AG04450 (cell line): ENCODE measurements around the gene ZFR. TPM values are rescaled to one million over a fixed set of nuclear protein-coding genes. Genes with fewer than 3 reads are reported as not detected.

Experiments used
- CTCF ChIA-PET: fragments of 300-600, 350-600 bp; formaldehyde crosslinking; extraction: SDS; loops from one replicate; lab custom pipeline; 2022; ENCODE audit warnings: antibody characterized with exemption, inconsistent platforms; lab: Charles Lee
- POLR2A ChIA-PET: fragments of 350-600 bp; formaldehyde crosslinking; extraction: SDS; loops from one replicate; lab custom pipeline; 2021; ENCODE audit warnings: antibody characterized with exemption, inconsistent platforms; lab: Yijun Ruan, JAX
- DNase-seq: peaks from one replicate; pipeline ENCODE4 v3.0.0-alpha.2; 2011; ENCODE audit warnings: low read depth, low spot score
- H3K27ac ChIP-seq: one replicate; pipeline ENCODE4 v1.5.1; 2012; ENCODE audit warnings: low read depth, low read length, control low read depth
- H3K27me3 ChIP-seq: one replicate; pipeline ENCODE4 v1.6.0; 2012; ENCODE audit warnings: low read length; ENCODE audit not compliant: control insufficient read depth, insufficient read depth
- H3K4me3 ChIP-seq: 2 replicates; pipeline ENCODE4 v1.5.1; 2011; ENCODE audit warnings: mild to moderate bottlenecking, low read depth, low read length, control low read depth
- H3K9me3 ChIP-seq: 2 replicates; pipeline ENCODE4 v1.5.1; 2012; ENCODE audit warnings: low read length; ENCODE audit not compliant: control insufficient read depth, insufficient read depth
- polyA plus RNA-seq: library from polyadenylated mRNA; depleted of rRNA; stranded (reverse); fragments of >200 nt; gene quantifications from 2 replicates; pipeline ENCODE4 v1.2.3, GENCODE V29; 2011
- TF ChIP-seq, protein P1 (sequence below): IDR thresholded peaks from 2 replicates; pipeline ENCODE4 v1.5.1; 2011; ENCODE audit warnings: low read depth, low read length, control low read depth, inconsistent platforms

Gene ZFR
- polyA plus RNA-seq, 1 experiment: 72.9 TPM

- no peak overlapping the region for H3K27ac ChIP-seq
- no peak for DNase-seq
- ChIA-PET POLR2A (no interaction called here), CTCF (interaction anchor here (0.9 to 3.3 kb wide), 2 partner anchors 13 to 111 kb away, joined by 5 to 22 read pairs; no protein-coding TSS in a partner anchor)
- no peak overlapping the region for H3K4me3 ChIP-seq
- TF ChIP-seq, protein P1, sequence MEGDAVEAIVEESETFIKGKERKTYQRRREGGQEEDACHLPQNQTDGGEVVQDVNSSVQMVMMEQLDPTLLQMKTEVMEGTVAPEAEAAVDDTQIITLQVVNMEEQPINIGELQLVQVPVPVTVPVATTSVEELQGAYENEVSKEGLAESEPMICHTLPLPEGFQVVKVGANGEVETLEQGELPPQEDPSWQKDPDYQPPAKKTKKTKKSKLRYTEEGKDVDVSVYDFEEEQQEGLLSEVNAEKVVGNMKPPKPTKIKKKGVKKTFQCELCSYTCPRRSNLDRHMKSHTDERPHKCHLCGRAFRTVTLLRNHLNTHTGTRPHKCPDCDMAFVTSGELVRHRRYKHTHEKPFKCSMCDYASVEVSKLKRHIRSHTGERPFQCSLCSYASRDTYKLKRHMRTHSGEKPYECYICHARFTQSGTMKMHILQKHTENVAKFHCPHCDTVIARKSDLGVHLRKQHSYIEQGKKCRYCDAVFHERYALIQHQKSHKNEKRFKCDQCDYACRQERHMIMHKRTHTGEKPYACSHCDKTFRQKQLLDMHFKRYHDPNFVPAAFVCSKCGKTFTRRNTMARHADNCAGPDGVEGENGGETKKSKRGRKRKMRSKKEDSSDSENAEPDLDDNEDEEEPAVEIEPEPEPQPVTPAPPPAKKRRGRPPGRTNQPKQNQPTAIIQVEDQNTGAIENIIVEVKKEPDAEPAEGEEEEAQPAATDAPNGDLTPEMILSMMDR: no peak
- H3K27me3 ChIP-seq: no peaks in the 10 kb centered on the region
- H3K9me3 ChIP-seq: peaks cover 20% of the 10 kb centered on the region
Observed at GRCh38 chr5:32343058-32343672, 101.4 kb downstream of the ZFR start.

DNA sequence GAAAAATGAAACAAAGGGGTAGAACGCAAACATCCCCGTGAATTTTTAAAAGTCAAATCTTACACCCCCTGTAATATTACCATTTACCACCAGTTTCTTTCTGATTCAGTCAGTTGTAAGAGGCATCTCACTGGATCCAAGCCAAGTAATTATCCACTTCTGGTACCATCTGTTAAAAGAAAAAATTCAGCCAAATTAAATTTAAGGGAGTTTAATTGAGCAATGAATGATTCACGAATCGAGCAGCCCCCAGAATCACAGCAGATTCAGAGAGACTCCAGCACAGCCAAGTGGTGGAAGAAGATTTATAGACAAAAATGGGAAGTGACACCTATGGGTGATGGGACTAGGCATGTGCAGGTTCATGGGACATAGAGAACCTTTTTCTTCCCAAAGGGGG is 101.9 kb downstream of the ZFR start:
- no peak overlapping the region for H3K27ac ChIP-seq
- TF ChIP-seq, protein P1: no peak
- H3K27me3 ChIP-seq: no peaks in the 10 kb centered on the region
- no peak overlapping the region for H3K4me3 ChIP-seq
- POLR2A ChIA-PET: no interaction called here
- no peak for DNase-seq
- CTCF ChIA-PET: interaction anchor here (0.6 to 3.3 kb wide), 3 partner anchors 12 to 218 kb away, joined by 4 to 22 read pairs (median 5); no protein-coding TSS in a partner anchor
- peaks cover 22% of the 10 kb centered on the region for H3K9me3 ChIP-seq

DNA sequence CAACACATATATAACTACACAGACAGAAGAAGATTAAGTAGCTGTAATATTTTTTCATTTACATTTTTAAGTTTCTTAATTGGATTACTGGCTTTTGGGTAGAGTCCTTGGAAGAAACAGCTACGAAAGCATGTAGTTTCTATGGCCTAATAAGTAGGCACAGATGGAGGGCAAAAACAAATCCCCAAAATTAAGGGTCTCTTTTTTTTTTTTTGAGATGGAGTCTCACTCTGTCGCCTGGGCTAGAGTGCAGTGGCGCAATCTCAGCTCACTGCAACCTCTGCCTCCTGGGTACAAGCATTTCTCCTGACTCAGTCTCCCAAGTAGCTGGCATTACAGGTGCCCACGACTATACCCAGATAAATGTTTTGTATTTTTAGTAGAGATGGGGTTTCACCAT is 104.7 kb downstream of the ZFR start:
- ChIA-PET CTCF (interaction anchor here (0.8 to 1.5 kb wide), 2 partner anchors 10 to 11 kb away, joined by 3 to 6 read pairs; no protein-coding TSS in a partner anchor), POLR2A (no interaction called here)
- no peak for DNase-seq
- no peaks in the 10 kb centered on the region for H3K27me3 ChIP-seq
- no peak overlapping the region for H3K4me3 ChIP-seq
- H3K27ac ChIP-seq: no peak overlapping the region
- peaks cover 24% of the 10 kb centered on the region for H3K9me3 ChIP-seq
- TF ChIP-seq, protein P1: no peak

DNA sequence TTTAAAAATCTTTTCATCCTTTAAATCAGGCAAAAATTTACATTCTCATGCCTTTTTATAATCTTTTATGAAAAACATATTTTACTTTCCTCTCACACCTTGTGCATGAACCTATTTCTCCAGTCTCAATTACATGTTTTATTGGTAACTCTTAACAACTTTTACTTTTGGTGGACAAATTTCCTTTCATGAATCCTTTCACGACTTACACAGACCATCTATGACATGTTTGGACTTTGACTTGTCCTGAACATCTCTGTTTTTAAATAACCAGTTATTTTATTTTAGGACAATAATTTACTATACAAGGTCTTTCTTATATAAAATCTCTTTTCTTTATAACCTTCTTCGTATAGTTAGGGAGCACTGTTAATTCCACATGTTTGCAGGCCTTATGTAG is 105.3 kb downstream of the ZFR start:
- ChIA-PET CTCF (interaction anchor here (0.8 to 1.5 kb wide), 2 partner anchors 9 to 10 kb away, joined by 3 to 6 read pairs; no protein-coding TSS in a partner anchor), POLR2A (no interaction called here)
- H3K27me3 ChIP-seq: no peaks in the 10 kb centered on the region
- H3K27ac ChIP-seq: no peak overlapping the region
- H3K9me3 ChIP-seq: peaks cover 24% of the 10 kb centered on the region
- no peak for DNase-seq
- no peak overlapping the region for H3K4me3 ChIP-seq
- TF ChIP-seq, protein P1: no peak

DNA sequence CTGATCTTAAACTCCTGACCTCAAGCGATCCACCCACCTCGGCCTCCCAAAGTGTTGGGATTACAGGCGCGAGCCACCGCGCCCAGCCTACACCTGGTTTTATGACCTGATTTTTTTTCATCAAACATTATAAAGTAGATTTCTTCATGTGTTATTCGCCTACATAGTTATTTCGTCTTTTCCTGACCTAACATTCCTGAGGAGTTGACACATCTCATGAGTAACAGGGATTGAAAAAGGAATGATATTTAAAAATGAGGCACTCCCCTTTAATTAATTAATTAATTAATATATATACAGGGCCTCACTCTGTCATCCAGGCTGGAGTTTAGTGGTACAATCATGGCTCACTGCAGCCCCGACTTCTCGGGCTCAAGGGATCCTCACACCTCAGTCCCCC is 111.6 kb downstream of the ZFR start:
- TF ChIP-seq, protein P1: no peak
- CTCF ChIA-PET: no interaction called here
- no peak overlapping the region for H3K27ac ChIP-seq
- no peak overlapping the region for H3K4me3 ChIP-seq
- peaks cover 3% of the 10 kb centered on the region for H3K27me3 ChIP-seq
- POLR2A ChIA-PET: no interaction called here
- DNase-seq: no peak
- H3K9me3 ChIP-seq: peaks cover 4% of the 10 kb centered on the region; the same call in 1 of the 2 replicates
